ENCODE results near the gene RGL2. TPM values are rescaled to one million over a fixed set of nuclear protein-coding genes. Genes with fewer than 3 reads are reported as not detected.
A peak's percentile ranks its signal among the peaks of the same experiment; 100 is the strongest.

RGL2 gene
- total and polyA plus RNA-seq, 2 of the 13 experiments (the other 11 are each of a cell fraction or from before 2014, with no cell fraction given) = 22.9 to 47.4 TPM

GRCh38 chr6:33247977-33248642 lies 50.6 kb downstream of the RGL2 start (continued):
- peak; percentile 51; the same call in 1 of the 2 replicates for TF ChIP-seq KMT2A (CRISPR knock-in tag; IDR thresholded peaks at IDR 0.05)
- TF ChIP-seq ZNF83 (CRISPR knock-in tag; IDR thresholded peaks at IDR 0.05; ENCODE audit: borderline replicate concordance) = no peak; the same call in 1 of the 2 replicates
- TF ChIP-seq ZKSCAN8 (CRISPR knock-in tag; IDR thresholded peaks at IDR 0.05; ENCODE audit: borderline replicate concordance) = peak; percentile 65; the same call in 1 of the 2 replicates
- TF ChIP-seq NCOA2 (CRISPR knock-in tag; IDR thresholded peaks at IDR 0.05) = no peak
- 0 out of 2 replicates have a peak, but pooled peaks have one; percentile 60 for TF ChIP-seq ZNF598 (CRISPR knock-in tag; IDR thresholded peaks at IDR 0.05; ENCODE audit: borderline replicate concordance)
- 0 out of 2 replicates have a peak, but pooled peaks have one; percentile 1 for TF ChIP-seq MAX (IDR thresholded peaks at IDR 0.05)
- peak; percentile 44 for TF ChIP-seq TFDP2 (CRISPR knock-in tag; IDR thresholded peaks at IDR 0.05)
- TF ChIP-seq, protein P1, sequence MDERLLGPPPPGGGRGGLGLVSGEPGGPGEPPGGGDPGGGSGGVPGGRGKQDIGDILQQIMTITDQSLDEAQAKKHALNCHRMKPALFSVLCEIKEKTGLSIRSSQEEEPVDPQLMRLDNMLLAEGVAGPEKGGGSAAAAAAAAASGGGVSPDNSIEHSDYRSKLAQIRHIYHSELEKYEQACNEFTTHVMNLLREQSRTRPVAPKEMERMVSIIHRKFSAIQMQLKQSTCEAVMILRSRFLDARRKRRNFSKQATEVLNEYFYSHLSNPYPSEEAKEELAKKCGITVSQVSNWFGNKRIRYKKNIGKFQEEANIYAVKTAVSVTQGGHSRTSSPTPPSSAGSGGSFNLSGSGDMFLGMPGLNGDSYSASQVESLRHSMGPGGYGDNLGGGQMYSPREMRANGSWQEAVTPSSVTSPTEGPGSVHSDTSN (CRISPR knock-in tag; IDR thresholded peaks at IDR 0.05) = no peak
- peak; percentile 95 for TF ChIP-seq RAD21 (CRISPR knock-in tag; IDR thresholded peaks at IDR 0.05)
- peak; percentile 43; the same call in 1 of the 2 replicates for TF ChIP-seq ELF3 (CRISPR knock-in tag; IDR thresholded peaks at IDR 0.05)
- TF ChIP-seq FOXP4 (CRISPR knock-in tag; IDR thresholded peaks at IDR 0.05) = peak; percentile 48; the same call in 1 of the 2 replicates
- 0 out of 2 replicates have a peak, but pooled peaks have one; percentile 34 for TF ChIP-seq HOXA9 (CRISPR knock-in tag; IDR thresholded peaks at IDR 0.05; ENCODE audit: borderline replicate concordance)
- TF ChIP-seq PPARG (CRISPR knock-in tag; conservative IDR thresholded peaks at IDR 0.05) = peak; percentile 43; the same call in 1 of the 2 replicates
- TF ChIP-seq HDAC6 (IDR thresholded peaks at IDR 0.05; ENCODE audit: low read depth, low read length) = no peak
- TF ChIP-seq CC2D1A (CRISPR knock-in tag; IDR thresholded peaks at IDR 0.05) = 0 out of 2 replicates have a peak, but pooled peaks have one; percentile 36
- TF ChIP-seq MED13 (CRISPR knock-in tag; IDR thresholded peaks at IDR 0.05) = no peak
- TF ChIP-seq ZBTB7B (CRISPR knock-in tag; IDR thresholded peaks at IDR 0.05) = peak; percentile 53; the same call in 1 of the 2 replicates
- TF ChIP-seq, protein P2, sequence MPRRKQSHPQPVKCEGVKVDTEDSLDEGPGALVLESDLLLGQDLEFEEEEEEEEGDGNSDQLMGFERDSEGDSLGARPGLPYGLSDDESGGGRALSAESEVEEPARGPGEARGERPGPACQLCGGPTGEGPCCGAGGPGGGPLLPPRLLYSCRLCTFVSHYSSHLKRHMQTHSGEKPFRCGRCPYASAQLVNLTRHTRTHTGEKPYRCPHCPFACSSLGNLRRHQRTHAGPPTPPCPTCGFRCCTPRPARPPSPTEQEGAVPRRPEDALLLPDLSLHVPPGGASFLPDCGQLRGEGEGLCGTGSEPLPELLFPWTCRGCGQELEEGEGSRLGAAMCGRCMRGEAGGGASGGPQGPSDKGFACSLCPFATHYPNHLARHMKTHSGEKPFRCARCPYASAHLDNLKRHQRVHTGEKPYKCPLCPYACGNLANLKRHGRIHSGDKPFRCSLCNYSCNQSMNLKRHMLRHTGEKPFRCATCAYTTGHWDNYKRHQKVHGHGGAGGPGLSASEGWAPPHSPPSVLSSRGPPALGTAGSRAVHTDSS (CRISPR knock-in tag; conservative IDR thresholded peaks at IDR 0.05) = 0 out of 2 replicates have a peak, but pooled peaks have one; percentile 41
- TF ChIP-seq FOSL2 (CRISPR knock-in tag; IDR thresholded peaks at IDR 0.05) = 0 out of 2 replicates have a peak, but pooled peaks have one; percentile 36
- no peak for TF ChIP-seq ZNF562 (CRISPR knock-in tag; IDR thresholded peaks at IDR 0.05; ENCODE audit: borderline replicate concordance)
- 0 out of 2 replicates have a peak, but pooled peaks have one; percentile 31 for TF ChIP-seq ZNF329 (CRISPR knock-in tag; IDR thresholded peaks at IDR 0.05; ENCODE audit: low read depth)
- TF ChIP-seq KAT8 (CRISPR knock-in tag; IDR thresholded peaks at IDR 0.05) = peak; percentile 41; the same call in 1 of the 2 replicates
- TF ChIP-seq SMC3 (IDR thresholded peaks at IDR 0.05; ENCODE audit: low read length) = peak; percentile 87

Data from HepG2 (cell line).